Prostate gland (tissue), 2 donors: Measurements from ENCODE around the gene OPN4.

Experiments
- POLR2A ChIP-seq: fragments of 450-650 bp; IDR thresholded peaks from one replicate; pipeline ENCODE4 v1.6.1; 2016; ENCODE audit warnings: antibody characterized with exemption, mild to moderate bottlenecking
- TF ChIP-seq, protein P1 (sequence below), 4 experiments: fragments of 200-600 bp in 2 of 4; fragments of 450-650 bp in 2 of 4; sonication (generic) in 2 of 4; IDR thresholded peaks; 1 replicate in 3 of 4; 2 replicates in 1 of 4; pipeline ENCODE4 v1.5.1; 2016 to 2019; ENCODE audit warnings: antibody characterized with exemption in 4 of 4, mild to moderate bottlenecking in 2 of 4, moderate library complexity in 2 of 4

DNA sequence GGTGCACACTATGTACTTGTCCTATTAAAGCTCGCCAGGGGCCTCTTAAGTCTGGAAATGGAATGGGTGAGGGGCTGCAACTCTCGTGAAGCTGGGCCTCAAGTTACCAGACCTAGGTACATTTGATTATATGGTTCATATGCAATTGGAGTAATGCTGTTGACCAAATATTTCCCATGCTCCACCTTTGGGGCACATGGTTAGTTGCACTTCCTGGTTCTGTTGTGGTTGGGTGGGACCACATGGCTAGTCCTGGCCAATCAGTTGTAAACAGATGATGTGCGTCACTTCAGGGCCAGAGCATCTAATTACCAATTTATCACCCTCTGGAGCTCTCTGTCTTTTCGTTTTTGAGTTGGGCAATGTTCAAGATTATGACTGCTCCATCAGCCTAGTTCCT is 39.5 kb upstream of the OPN4 start:
- TF ChIP-seq, protein P1, sequence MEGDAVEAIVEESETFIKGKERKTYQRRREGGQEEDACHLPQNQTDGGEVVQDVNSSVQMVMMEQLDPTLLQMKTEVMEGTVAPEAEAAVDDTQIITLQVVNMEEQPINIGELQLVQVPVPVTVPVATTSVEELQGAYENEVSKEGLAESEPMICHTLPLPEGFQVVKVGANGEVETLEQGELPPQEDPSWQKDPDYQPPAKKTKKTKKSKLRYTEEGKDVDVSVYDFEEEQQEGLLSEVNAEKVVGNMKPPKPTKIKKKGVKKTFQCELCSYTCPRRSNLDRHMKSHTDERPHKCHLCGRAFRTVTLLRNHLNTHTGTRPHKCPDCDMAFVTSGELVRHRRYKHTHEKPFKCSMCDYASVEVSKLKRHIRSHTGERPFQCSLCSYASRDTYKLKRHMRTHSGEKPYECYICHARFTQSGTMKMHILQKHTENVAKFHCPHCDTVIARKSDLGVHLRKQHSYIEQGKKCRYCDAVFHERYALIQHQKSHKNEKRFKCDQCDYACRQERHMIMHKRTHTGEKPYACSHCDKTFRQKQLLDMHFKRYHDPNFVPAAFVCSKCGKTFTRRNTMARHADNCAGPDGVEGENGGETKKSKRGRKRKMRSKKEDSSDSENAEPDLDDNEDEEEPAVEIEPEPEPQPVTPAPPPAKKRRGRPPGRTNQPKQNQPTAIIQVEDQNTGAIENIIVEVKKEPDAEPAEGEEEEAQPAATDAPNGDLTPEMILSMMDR (IDR thresholded peaks at IDR 0.05): no peak
- TF ChIP-seq POLR2A: no peak
